PFSK-1 (cell line): ENCODE measurements around the gene BNIP5.

Experiments
- FOXP2 ChIP-seq: optimal IDR thresholded peaks from 2 replicates; pipeline ENCODE3; 2011; ENCODE audit warnings: borderline replicate concordance, control low read depth, inconsistent platforms; ENCODE audit not compliant: insufficient read depth; ENCODE audit errors: extremely low read length, extremely low read depth
- POLR2AphosphoS5 ChIP-seq: IDR thresholded peaks from 2 replicates; pipeline ENCODE4 v1.6.1; 2012; ENCODE audit warnings: low read depth, mild to moderate bottlenecking, control low read depth, low read length, moderate library complexity
- SIN3A ChIP-seq: IDR thresholded peaks from 2 replicates; pipeline ENCODE4 v1.6.1; 2012; ENCODE audit warnings: mild to moderate bottlenecking, low read length, moderate library complexity, borderline replicate concordance; ENCODE audit not compliant: insufficient read depth
- TAF1 ChIP-seq: IDR thresholded peaks from 2 replicates; pipeline ENCODE4 v1.6.1; 2012; ENCODE audit warnings: low read length, control low read depth, borderline replicate concordance; ENCODE audit not compliant: insufficient read depth
- TF ChIP-seq, protein P1 (sequence below), 2 experiments: IDR thresholded peaks; 2 replicates each; pipeline versions ENCODE4 v1.6.1 to v1.8.0; 2011 to 2012; ENCODE audit warnings: low read depth in 2 of 2, low read length in 2 of 2, control low read depth in 1 of 2, inconsistent platforms in 1 of 2, mild to moderate bottlenecking in 1 of 2, moderate library complexity in 1 of 2; ENCODE audit not compliant: insufficient read depth in 1 of 2

DNA sequence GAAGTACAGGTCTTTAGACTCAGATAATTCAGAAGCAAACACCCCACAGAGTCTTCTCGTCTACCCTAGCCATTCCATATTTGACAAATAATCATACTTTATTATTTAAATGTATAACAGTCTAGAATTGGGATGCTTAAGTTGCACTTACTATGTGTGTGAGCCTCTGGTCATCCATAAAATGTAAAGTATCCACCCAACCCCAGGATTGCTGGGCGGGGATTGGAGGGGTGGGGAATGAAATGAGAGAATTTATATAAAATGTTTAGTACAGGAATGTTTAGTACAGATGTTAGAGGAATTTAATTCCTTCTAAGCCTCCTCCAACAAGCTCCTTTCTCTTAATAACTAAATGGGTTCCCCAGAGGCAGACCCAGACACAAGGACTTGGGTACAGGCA lies 16.9 kb downstream of the BNIP5 start:
- TF ChIP-seq POLR2AphosphoS5 (no peak), SIN3A (no peak), TAF1 (no peak), FOXP2 (no peak)
- TF ChIP-seq, protein P1, sequence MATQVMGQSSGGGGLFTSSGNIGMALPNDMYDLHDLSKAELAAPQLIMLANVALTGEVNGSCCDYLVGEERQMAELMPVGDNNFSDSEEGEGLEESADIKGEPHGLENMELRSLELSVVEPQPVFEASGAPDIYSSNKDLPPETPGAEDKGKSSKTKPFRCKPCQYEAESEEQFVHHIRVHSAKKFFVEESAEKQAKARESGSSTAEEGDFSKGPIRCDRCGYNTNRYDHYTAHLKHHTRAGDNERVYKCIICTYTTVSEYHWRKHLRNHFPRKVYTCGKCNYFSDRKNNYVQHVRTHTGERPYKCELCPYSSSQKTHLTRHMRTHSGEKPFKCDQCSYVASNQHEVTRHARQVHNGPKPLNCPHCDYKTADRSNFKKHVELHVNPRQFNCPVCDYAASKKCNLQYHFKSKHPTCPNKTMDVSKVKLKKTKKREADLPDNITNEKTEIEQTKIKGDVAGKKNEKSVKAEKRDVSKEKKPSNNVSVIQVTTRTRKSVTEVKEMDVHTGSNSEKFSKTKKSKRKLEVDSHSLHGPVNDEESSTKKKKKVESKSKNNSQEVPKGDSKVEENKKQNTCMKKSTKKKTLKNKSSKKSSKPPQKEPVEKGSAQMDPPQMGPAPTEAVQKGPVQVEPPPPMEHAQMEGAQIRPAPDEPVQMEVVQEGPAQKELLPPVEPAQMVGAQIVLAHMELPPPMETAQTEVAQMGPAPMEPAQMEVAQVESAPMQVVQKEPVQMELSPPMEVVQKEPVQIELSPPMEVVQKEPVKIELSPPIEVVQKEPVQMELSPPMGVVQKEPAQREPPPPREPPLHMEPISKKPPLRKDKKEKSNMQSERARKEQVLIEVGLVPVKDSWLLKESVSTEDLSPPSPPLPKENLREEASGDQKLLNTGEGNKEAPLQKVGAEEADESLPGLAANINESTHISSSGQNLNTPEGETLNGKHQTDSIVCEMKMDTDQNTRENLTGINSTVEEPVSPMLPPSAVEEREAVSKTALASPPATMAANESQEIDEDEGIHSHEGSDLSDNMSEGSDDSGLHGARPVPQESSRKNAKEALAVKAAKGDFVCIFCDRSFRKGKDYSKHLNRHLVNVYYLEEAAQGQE (IDR thresholded peaks at IDR 0.05; ENCODE audit: insufficient read depth in 1 of 2, low read depth in 2 of 2, low read length in 2 of 2), result no peak
